PFSK-1 (cell line): ENCODE data around the gene ZNF618.

ENCODE experiments used
- FOXP2 ChIP-seq: optimal IDR thresholded peaks from 2 replicates; pipeline ENCODE3; 2011; ENCODE audit warnings: borderline replicate concordance, control low read depth, inconsistent platforms; ENCODE audit not compliant: insufficient read depth; ENCODE audit errors: extremely low read length, extremely low read depth
- POLR2AphosphoS5 ChIP-seq: IDR thresholded peaks from 2 replicates; pipeline ENCODE4 v1.6.1; 2012; ENCODE audit warnings: low read depth, mild to moderate bottlenecking, control low read depth, low read length, moderate library complexity
- REST ChIP-seq, 2 experiments: IDR thresholded peaks; 2 replicates each; pipeline versions ENCODE4 v1.6.1 to v1.8.0; 2011 to 2012; ENCODE audit warnings: low read depth in 2 of 2, low read length in 2 of 2, control low read depth in 1 of 2, inconsistent platforms in 1 of 2, mild to moderate bottlenecking in 1 of 2, moderate library complexity in 1 of 2; ENCODE audit not compliant: insufficient read depth in 1 of 2
- SIN3A ChIP-seq: IDR thresholded peaks from 2 replicates; pipeline ENCODE4 v1.6.1; 2012; ENCODE audit warnings: mild to moderate bottlenecking, low read length, moderate library complexity, borderline replicate concordance; ENCODE audit not compliant: insufficient read depth
- TAF1 ChIP-seq: IDR thresholded peaks from 2 replicates; pipeline ENCODE4 v1.6.1; 2012; ENCODE audit warnings: low read length, control low read depth, borderline replicate concordance; ENCODE audit not compliant: insufficient read depth

Gene ZNF618

GRCh38 chr9:113928269-113928668 lies 52.2 kb downstream of the ZNF618 start:
- TF ChIP-seq FOXP2 (no peak), TAF1 (no peak), POLR2AphosphoS5 (no peak), REST (IDR thresholded peaks at IDR 0.05; ENCODE audit: insufficient read depth in 1 of 2, low read depth in 2 of 2, low read length in 2 of 2) (no peak), SIN3A (no peak)

GRCh38 chr9:113929634-113930389 lies 53.7 kb downstream of the ZNF618 start:
- TF ChIP-seq FOXP2 (no peak), TAF1 (no peak), SIN3A (no peak), POLR2AphosphoS5 (no peak), REST (IDR thresholded peaks at IDR 0.05; ENCODE audit: insufficient read depth in 1 of 2, low read depth in 2 of 2, low read length in 2 of 2) (no peak)

GRCh38 chr9:113930390-113930783 lies 54.3 kb downstream of the ZNF618 start:
- no peak for TF ChIP-seq FOXP2
- TF ChIP-seq SIN3A = no peak
- TF ChIP-seq TAF1 = no peak
- no peak for TF ChIP-seq REST (IDR thresholded peaks at IDR 0.05; ENCODE audit: insufficient read depth in 1 of 2, low read depth in 2 of 2, low read length in 2 of 2)
- TF ChIP-seq POLR2AphosphoS5 = no peak

- TF ChIP-seq REST (IDR thresholded peaks at IDR 0.05; ENCODE audit: insufficient read depth in 1 of 2, low read depth in 2 of 2, low read length in 2 of 2) = no peak
- TF ChIP-seq FOXP2 = no peak
These were observed 55.0 kb downstream of the ZNF618 start for GRCh38 chr9:113931140-113931539.

GRCh38 chr9:113931777-113932176 lies 55.7 kb downstream of the ZNF618 start:
- TF ChIP-seq REST (IDR thresholded peaks at IDR 0.05; ENCODE audit: insufficient read depth in 1 of 2, low read depth in 2 of 2, low read length in 2 of 2) = no peak
- TF ChIP-seq TAF1 = no peak
- no peak for TF ChIP-seq SIN3A
- no peak for TF ChIP-seq FOXP2
- no peak for TF ChIP-seq POLR2AphosphoS5
